T-cell (primary cell): ENCODE data around the gene NLRP12. TPM values are rescaled to one million over a fixed set of nuclear protein-coding genes. Genes with fewer than 3 reads are reported as not detected.
"Not testable (repeated sequence)": the region's sequence is repeated elsewhere in the genome, so short reads cannot be mapped to it uniquely, and the experiment has no call there.

ENCODE experiments used
- ATAC-seq, 4 experiments: fragments of 200-7000 bp in 3 of 4; fragments of 150-1000 bp in 1 of 4; cut with Tn5 transposase; replicated peaks in 1 of 4; 1 replicate in 3 of 4; 2 replicates in 1 of 4; pipeline ENCODE4 v1.10.0; 2021; ENCODE audit warnings: moderate library complexity in 3 of 4, mild to moderate bottlenecking in 2 of 4, moderate number of reproducible peaks in 1 of 4
- CTCF ChIA-PET, 2 donors: fragments of 300-600 bp; sonication (Branson Sonifier 250); formaldehyde crosslinking; loops; one replicate each; lab custom pipeline; 2022; ENCODE audit warnings: antibody characterized with exemption in 2 of 2; lab: Charles Lee
- POLR2A ChIA-PET, 2 donors: fragments of 300-600 bp; sonication (Branson Sonifier 250); formaldehyde crosslinking; loops; one replicate each; lab custom pipeline; 2022; ENCODE audit warnings: antibody characterized with exemption in 2 of 2; lab: Charles Lee
- DNase-seq, 35 experiments: peaks; one replicate each; pipeline versions ENCODE4 v3.0.0 to v3.0.0-alpha.2; 2013 to 2023
- H3K27ac ChIP-seq: one replicate; pipeline ENCODE4 v1.5.1; 2013; ENCODE audit warnings: low read length
- H3K27me3 ChIP-seq, 2 experiments: replicated peaks in 1 of 2; 1 replicate in 1 of 2; 2 replicates in 1 of 2; pipeline versions ENCODE4 v1.6.1 to v1.7.0; 2013; ENCODE audit warnings: low read length in 1 of 2, mixed read lengths in 1 of 2; ENCODE audit not compliant: control insufficient read depth in 2 of 2, insufficient read depth in 2 of 2; ENCODE audit errors: extremely low read depth in 1 of 2
- H3K36me3 ChIP-seq, 2 donors: 1 replicate in 1 of 2; 2 replicates in 1 of 2; pipeline versions ENCODE4 v1.6.1 to v1.7.0; 2013; ENCODE audit warnings: low read length in 1 of 2; ENCODE audit not compliant: control insufficient read depth in 2 of 2, insufficient read depth in 1 of 2; ENCODE audit errors: extremely low read depth in 1 of 2
- H3K4me1 ChIP-seq, 2 experiments: 1 replicate in 1 of 2; 2 replicates in 1 of 2; pipeline versions ENCODE4 v1.6.1 to v1.7.0; 2013; ENCODE audit warnings: low read length in 2 of 2, mixed read lengths in 1 of 2; ENCODE audit not compliant: insufficient read depth in 2 of 2, control insufficient read depth in 1 of 2; ENCODE audit errors: extremely low read depth in 1 of 2
- H3K4me3 ChIP-seq, 2 donors: 1 replicate in 1 of 2; 2 replicates in 1 of 2; pipeline versions ENCODE4 v1.5.1 to v1.7.0; 2013; ENCODE audit warnings: mild to moderate bottlenecking in 2 of 2, low read length in 1 of 2, moderate library complexity in 1 of 2; ENCODE audit not compliant: control insufficient read depth in 1 of 2; ENCODE audit errors: extremely low read depth in 1 of 2
- H3K9me3 ChIP-seq: 2 replicates; pipeline ENCODE4 v1.7.0; 2013
- H3K27ac Mint-ChIP-seq, 2 donors: one replicate each; pipeline ENCODE4 v1.8.0; 2020 to 2021; ENCODE audit warnings: mild to moderate bottlenecking in 2 of 2, mixed read lengths in 2 of 2
- H3K27me3 Mint-ChIP-seq, 2 donors: one replicate each; pipeline ENCODE4 v1.8.0; 2021 to 2022; ENCODE audit warnings: mixed read lengths in 2 of 2
- H3K36me3 Mint-ChIP-seq: one replicate; pipeline ENCODE4 v1.8.0; 2021; ENCODE audit warnings: mixed read lengths
- H3K4me1 Mint-ChIP-seq, 3 donors: one replicate each; pipeline ENCODE4 v1.8.0; 2020 to 2022; ENCODE audit warnings: mixed read lengths in 3 of 3, mild to moderate bottlenecking in 1 of 3
- H3K4me3 Mint-ChIP-seq, 3 donors: one replicate each; pipeline ENCODE4 v1.8.0; 2020 to 2022; ENCODE audit warnings: mild to moderate bottlenecking in 3 of 3, mixed read lengths in 3 of 3, moderate library complexity in 3 of 3
- H3K9me3 Mint-ChIP-seq, 3 donors: one replicate each; pipeline ENCODE4 v1.8.0; 2020 to 2022; ENCODE audit warnings: mixed read lengths in 3 of 3
- WGBS: methylation state at CpG from one replicate; pipeline ENCODE4 v1.1.5; 2013; ENCODE audit warnings: missing lambda C conversion rate; ENCODE audit not compliant: insufficient coverage; 5-methylcytosine and 5-hydroxymethylcytosine counted together
- total RNA-seq, 35 experiments: library from RNA in 6 of 35; stranded (reverse) in 6 of 35; fragments of 120-200 nt in 1 of 35; gene quantifications; one replicate each; pipeline versions ENCODE4 v1.2.1 to v1.2.4 and lab custom pipeline; 2013 to 2026

NLRP12 gene
- total RNA-seq, 5 donors from 2014 or later (not counting 1 experiment from before 2014, with no cell fraction given), result not detected

GRCh38 chr19:53844849-53845246 is 20.7 kb upstream of the NLRP12 start:
- ATAC-seq (no peak), DNase-seq (no peak)
- H3K4me3 ChIP-seq, result no peak overlapping the region
- H3K4me1 Mint-ChIP-seq, result peaks cover 0 to 7% (median 5%) of the 10 kb centered on the region in 3 donors
- no peaks in the 10 kb centered on the region for H3K9me3 Mint-ChIP-seq
- H3K4me3 Mint-ChIP-seq, result no peak overlapping the region
- peaks cover 23 to 26% of the 10 kb centered on the region in 2 donors for H3K27me3 Mint-ChIP-seq
- ChIA-PET CTCF (no interaction called here), POLR2A (no interaction called here)
- no peak overlapping the region for H3K27ac Mint-ChIP-seq
- H3K9me3 ChIP-seq, result no peaks in the 10 kb centered on the region
- 33% methylated on average over 1 of the region's 9 CpGs for whole genome bisulfite sequencing
- no peaks in the 10 kb centered on the region for H3K36me3 ChIP-seq
- no peak overlapping the region for H3K27ac ChIP-seq
- H3K27me3 ChIP-seq, result peaks cover 2 to 44% of the 10 kb centered on the region in 2 experiments
- H3K36me3 Mint-ChIP-seq, result no peaks in the 10 kb centered on the region
- peaks cover 0 to 4% of the 10 kb centered on the region in 2 experiments for H3K4me1 ChIP-seq

GRCh38 chr19:53840914-53841313 is 16.8 kb upstream of the NLRP12 start:
- CTCF ChIA-PET, result interaction anchor here in 1 of 2 donors (0.7 to 0.8 kb wide), 2 partner anchors 9 to 189 kb away, joined by 3 to 4 read pairs; no protein-coding TSS in a partner anchor
- H3K36me3 ChIP-seq, H3K4me3 ChIP-seq, H3K4me3 Mint-ChIP-seq, ATAC-seq, H3K9me3 ChIP-seq, H3K27ac ChIP-seq, H3K4me1 ChIP-seq, POLR2A ChIA-PET, DNase-seq, H3K4me1 Mint-ChIP-seq, H3K27ac Mint-ChIP-seq, H3K9me3 Mint-ChIP-seq, H3K36me3 Mint-ChIP-seq: not testable (repeated sequence)
- peaks cover 10 to 12% of the 10 kb centered on the region in 2 donors for H3K27me3 Mint-ChIP-seq
- no CpG with 5 or more reads among the region's 4 CpGs for WGBS
- H3K27me3 ChIP-seq, result peaks cover 2 to 18% of the 10 kb centered on the region in 2 experiments

GRCh38 chr19:53840241-53840640 is 16.1 kb upstream of the NLRP12 start:
- H3K36me3 ChIP-seq, H3K4me3 ChIP-seq, ATAC-seq, H3K4me3 Mint-ChIP-seq, H3K27me3 Mint-ChIP-seq, H3K9me3 Mint-ChIP-seq, DNase-seq, H3K27ac Mint-ChIP-seq, H3K9me3 ChIP-seq, H3K27ac ChIP-seq, H3K4me1 ChIP-seq, POLR2A ChIA-PET, H3K36me3 Mint-ChIP-seq, H3K4me1 Mint-ChIP-seq: not testable (repeated sequence)
- CTCF ChIA-PET, result interaction anchor here in 1 of 2 donors (0.7 kb wide), 1 partner anchor 10 kb away, joined by 4 read pairs; no protein-coding TSS in a partner anchor
- WGBS, result 100% methylated on average over 2 of the region's 12 CpGs
- H3K27me3 ChIP-seq, result peaks cover 2 to 13% of the 10 kb centered on the region in 2 experiments

GRCh38 chr19:53838446-53838845 is 14.3 kb upstream of the NLRP12 start:
- H3K4me3 Mint-ChIP-seq, H3K4me1 ChIP-seq, H3K4me1 Mint-ChIP-seq, POLR2A ChIA-PET, H3K36me3 ChIP-seq, ATAC-seq, H3K27ac Mint-ChIP-seq, H3K9me3 Mint-ChIP-seq, H3K9me3 ChIP-seq, H3K27ac ChIP-seq, DNase-seq, H3K27me3 ChIP-seq, H3K36me3 Mint-ChIP-seq, H3K4me3 ChIP-seq: not testable (repeated sequence)
- CTCF ChIA-PET, result interaction anchor here in 1 of 2 donors (0.6 kb wide), 1 partner anchor 34 kb away, joined by 4 read pairs; no protein-coding TSS in a partner anchor
- H3K27me3 Mint-ChIP-seq, result peaks cover 23 to 25% of the 10 kb centered on the region in 2 donors
- no CpG with 5 or more reads among the region's 5 CpGs for WGBS

GRCh38 chr19:53832861-53833260 is 8.7 kb upstream of the NLRP12 start:
- WGBS, result 5% methylated on average over 9 of the region's 13 CpGs

GRCh38 chr19:53828531-53828930 is 4.4 kb upstream of the NLRP12 start:
- Histone ChIP-seq H3K36me3 (no peaks in the 10 kb centered on the region), H3K9me3 (no peaks in the 10 kb centered on the region), H3K4me3 (no peak overlapping the region), H3K27ac (no peak overlapping the region), H3K4me1 (no peaks in the 10 kb centered on the region), H3K27me3 (peaks cover 0 to 44% of the 10 kb centered on the region in 2 experiments)
- no peak for DNase-seq
- Mint-ChIP-seq H3K9me3 (no peaks in the 10 kb centered on the region), H3K4me1 (no peaks in the 10 kb centered on the region), H3K27me3 (peaks cover 56 to 64% of the 10 kb centered on the region in 2 donors), H3K36me3 (no peaks in the 10 kb centered on the region), H3K4me3 (no peak overlapping the region), H3K27ac (no peak overlapping the region)
- CTCF ChIA-PET, result no interaction called here
- WGBS, result 67% methylated on average over 1 of the region's 3 CpGs
- POLR2A ChIA-PET, result no interaction called here
- no peak for ATAC-seq

More at GRCh38 chr19:53832861-53833260, 8.7 kb upstream of the NLRP12 start:
- H3K4me1 Mint-ChIP-seq, POLR2A ChIA-PET, H3K4me3 ChIP-seq, H3K9me3 Mint-ChIP-seq, H3K27ac ChIP-seq, H3K27ac Mint-ChIP-seq, H3K36me3 ChIP-seq, H3K4me1 ChIP-seq, ATAC-seq, DNase-seq, CTCF ChIA-PET, H3K9me3 ChIP-seq, H3K4me3 Mint-ChIP-seq, H3K36me3 Mint-ChIP-seq: not testable (repeated sequence)
- peaks cover 54 to 61% of the 10 kb centered on the region in 2 donors for H3K27me3 Mint-ChIP-seq
- peaks cover 0 to 27% of the 10 kb centered on the region in 2 experiments for H3K27me3 ChIP-seq
